NCI-H2107 (cell line): ENCODE data around the gene PCDHGB5.
"Not testable (repeated sequence)": the region's sequence is repeated elsewhere in the genome, so short reads cannot be mapped to it uniquely, and the experiment has no call there.

ENCODE experiments used
- DNase-seq: peaks from one replicate; lab custom pipeline; 2025; lab: John Stamatoyannopoulos, UW

The PCDHGB5 gene

DNA sequence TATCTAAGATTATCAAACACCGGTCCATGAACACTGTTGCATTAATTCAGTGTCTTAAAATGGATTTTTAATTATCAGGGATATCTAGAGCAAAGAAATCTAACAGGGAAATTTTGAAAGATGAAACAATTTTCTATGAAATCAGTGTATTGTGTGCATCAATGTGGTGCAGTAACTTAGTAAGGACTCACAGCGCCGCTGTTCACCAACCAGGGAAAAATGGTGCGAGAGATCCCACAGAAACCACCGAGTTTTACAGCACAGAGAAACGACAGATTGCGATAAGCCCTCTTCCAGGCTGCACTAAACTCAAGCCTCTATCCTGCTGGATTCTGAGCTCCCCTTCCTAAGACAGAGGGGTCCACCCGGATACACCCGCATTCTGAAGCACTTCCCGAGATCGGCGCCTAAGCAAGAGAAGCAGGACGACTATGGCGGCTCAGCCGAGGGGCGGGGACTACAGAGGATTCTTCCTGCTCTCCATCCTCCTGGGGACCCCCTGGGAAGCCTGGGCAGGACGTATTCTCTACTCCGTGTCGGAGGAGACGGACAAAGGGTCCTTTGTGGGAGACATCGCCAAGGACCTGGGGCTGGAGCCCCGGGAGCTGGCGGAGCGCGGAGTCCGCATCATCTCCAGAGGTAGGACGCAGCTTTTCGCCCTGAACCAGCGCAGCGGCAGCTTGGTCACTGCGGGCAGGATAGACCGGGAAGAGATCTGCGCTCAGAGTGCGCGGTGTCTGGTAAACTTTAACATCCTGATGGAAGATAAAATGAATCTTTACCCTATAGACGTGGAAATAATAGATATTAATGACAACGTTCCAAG, 15.1 kb upstream of the PCDHGB5 start, which contains the start of gene PCDHGA7:
TSS of gene PCDHGA7 (plus strand) at position 274 of the 826 bp plus-strand sequence. CDS start at position 432, 158 bp downstream.
- no peak for DNase-seq

DNA sequence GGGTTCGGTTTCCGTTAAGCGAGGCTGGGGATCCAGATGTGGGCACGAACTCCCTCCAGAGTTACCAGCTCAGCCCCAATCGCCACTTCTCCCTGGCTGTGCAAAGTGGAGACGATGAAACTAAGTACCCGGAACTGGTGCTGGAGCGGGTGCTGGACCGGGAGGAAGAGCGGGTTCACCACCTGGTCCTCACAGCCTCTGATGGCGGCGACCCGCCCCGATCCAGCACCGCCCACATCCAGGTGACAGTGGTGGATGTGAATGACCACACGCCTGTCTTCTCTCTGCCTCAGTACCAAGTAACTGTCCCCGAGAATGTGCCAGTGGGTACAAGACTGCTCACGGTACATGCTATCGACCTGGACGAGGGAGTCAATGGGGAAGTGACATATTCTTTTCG, 14.4 kb upstream of the PCDHGB5 start:
- no peak for DNase-seq

DNA sequence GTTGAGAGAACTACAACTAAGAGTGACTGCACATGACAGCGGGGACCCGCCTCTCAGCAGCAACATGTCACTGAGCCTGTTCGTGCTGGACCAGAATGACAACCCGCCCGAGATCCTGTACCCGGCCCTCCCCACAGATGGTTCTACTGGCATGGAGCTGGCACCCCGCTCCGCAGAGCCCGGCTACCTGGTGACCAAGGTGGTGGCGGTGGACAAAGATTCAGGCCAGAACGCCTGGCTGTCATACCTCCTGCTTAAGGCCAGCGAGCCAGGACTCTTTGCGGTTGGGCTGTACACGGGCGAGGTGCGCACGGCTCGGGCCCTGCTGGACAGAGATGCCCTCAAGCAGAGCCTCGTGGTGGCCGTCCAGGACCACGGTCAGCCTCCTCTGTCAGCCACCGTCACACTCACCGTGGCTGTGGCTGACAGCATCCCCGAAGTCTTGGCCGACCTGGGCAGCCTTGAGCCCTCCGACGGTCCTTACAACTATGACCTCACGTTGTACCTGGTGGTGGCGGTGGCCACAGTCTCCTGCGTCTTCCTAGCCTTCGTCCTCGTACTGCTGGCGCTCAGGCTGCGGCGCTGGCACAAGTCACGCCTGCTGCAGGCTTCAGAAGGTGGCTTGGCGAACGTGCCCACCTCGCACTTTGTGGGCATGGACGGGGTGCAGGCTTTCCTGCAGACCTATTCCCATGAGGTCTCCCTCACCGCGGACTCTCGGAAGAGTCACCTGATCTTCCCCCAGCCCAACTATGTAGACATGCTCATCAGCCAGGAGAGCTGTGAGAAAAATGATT, 13.1 kb upstream of the PCDHGB5 start:
- DNase-seq: no peak

DNA sequence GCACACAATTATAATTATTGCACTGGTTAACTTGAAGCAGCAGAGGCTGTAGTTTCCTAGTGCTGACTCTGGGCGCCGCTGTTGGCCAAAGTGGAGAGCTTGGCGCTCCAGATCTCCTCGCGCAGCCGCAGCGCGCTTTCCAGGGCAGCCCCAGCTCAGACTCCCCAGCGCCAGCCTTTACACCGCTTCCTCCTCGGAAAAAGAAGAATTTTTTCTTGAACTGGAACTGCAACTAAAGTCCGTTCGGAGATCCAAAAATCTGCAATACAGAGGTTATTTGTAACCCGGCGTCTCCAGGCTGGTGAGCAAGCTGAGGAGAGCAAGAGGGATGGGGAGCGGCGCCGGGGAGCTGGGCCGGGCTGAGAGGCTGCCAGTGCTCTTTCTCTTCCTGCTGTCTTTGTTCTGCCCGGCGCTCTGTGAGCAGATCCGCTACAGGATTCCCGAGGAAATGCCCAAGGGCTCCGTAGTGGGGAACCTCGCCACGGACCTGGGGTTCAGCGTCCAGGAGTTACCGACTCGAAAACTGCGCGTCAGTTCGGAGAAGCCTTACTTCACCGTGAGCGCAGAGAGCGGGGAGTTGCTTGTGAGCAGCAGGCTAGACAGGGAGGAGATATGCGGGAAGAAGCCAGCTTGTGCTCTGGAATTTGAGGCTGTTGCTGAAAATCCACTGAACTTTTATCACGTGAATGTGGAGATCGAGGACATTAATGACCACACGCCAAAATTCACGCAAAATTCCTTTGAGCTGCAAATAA, 10.0 kb upstream of the PCDHGB5 start, which contains the start of gene PCDHGB4:
TSS of gene PCDHGB4 (plus strand) at position 142 of the 755 bp plus-strand sequence. CDS start at position 329, 187 bp downstream.
- DNase-seq: not testable (repeated sequence)

DNA sequence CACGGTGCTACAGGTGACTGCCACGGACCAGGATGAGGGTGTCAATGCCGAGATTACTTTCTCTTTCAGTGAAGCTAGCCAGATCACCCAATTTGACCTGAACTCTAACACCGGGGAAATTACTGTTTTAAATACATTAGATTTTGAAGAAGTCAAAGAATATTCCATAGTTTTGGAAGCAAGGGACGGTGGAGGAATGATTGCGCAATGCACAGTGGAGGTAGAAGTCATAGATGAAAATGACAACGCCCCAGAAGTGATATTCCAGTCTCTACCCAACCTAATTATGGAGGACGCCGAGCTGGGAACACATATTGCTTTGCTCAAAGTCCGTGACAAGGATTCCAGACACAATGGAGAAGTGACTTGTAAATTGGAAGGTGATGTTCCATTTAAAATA, 9.1 kb upstream of the PCDHGB5 start:
- DNase-seq: no peak

DNA sequence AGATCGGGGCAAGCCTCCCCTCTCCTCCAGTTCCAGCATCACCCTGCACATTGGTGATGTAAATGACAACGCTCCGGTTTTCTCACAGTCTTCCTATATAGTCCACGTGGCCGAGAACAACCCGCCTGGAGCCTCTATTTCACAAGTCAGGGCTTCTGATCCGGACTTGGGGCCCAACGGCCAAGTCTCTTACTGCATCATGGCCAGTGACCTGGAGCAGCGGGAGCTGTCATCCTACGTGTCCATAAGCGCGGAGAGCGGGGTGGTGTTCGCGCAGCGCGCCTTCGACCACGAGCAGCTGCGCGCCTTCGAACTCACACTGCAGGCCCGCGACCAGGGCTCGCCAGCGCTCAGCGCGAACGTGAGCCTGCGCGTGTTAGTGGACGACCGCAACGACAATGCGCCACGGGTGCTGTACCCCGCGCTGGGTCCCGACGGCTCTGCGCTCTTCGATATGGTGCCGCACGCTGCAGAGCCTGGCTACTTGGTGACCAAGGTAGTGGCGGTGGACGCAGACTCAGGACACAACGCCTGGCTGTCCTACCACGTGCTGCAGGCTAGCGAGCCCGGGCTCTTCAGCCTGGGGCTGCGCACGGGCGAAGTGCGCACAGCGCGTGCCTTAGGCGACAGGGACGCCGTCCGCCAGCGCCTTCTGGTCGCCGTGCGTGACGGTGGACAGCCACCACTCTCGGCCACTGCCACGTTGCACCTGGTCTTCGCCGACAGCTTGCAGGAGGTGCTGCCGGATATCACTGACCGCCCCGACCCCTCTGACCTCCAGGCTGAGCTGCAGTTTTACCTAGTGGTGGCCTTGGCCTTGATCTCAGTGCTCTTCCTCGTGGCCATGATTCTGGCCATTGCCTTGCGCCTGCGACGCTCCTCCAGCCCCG, 8.3 kb upstream of the PCDHGB5 start:
- no peak for DNase-seq

DNA sequence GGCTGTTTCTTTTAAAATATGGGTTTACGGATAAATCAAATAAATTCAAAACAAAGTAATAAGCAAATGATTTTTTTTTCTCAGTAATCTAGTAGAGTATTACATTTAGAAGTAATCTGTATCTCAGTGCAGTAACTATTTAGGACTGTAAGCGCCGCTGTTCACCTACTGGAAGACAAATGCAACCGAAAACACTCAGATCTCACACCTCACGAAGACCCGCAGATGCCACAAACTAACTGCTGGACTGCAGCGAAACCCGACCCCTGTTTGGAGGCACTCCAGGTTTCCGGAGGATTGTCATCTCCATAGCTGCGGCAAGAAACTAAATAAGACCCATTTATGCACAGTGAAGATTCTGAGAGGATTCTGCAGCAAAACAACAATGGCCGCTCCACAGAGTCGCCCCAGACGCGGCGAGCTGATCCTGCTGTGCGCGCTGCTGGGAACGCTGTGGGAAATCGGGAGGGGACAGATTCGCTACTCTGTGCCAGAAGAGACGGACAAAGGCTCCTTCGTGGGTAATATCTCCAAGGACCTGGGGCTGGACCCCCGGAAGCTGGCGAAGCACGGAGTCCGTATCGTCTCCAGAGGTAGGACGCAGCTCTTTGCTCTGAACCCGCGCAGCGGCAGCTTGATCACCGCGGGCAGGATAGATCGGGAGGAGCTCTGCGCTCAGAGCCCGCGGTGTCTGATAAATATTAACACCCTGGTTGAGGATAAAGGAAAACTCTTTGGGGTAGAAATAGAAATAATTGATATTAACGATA, 5.1 kb upstream of the PCDHGB5 start, which contains the start of gene PCDHGA8:
TSS of gene PCDHGA8 (plus strand) at position 205 of the 770 bp plus-strand sequence. CDS start at position 386, 181 bp downstream.
- DNase-seq: no peak

DNA sequence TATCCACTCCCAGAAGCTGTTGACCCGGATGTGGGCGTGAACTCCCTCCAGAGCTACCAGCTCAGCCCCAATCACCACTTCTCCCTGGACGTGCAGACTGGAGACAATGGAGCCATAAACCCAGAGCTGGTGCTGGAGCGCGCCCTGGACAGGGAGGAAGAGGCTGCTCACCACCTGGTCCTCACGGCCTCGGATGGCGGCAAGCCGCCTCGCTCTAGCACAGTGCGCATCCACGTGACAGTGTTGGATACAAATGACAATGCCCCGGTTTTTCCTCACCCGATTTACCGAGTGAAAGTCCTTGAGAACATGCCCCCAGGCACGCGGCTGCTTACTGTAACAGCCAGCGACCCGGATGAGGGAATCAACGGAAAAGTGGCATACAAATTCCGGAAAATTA, 4.5 kb upstream of the PCDHGB5 start:
- no peak for DNase-seq

DNA sequence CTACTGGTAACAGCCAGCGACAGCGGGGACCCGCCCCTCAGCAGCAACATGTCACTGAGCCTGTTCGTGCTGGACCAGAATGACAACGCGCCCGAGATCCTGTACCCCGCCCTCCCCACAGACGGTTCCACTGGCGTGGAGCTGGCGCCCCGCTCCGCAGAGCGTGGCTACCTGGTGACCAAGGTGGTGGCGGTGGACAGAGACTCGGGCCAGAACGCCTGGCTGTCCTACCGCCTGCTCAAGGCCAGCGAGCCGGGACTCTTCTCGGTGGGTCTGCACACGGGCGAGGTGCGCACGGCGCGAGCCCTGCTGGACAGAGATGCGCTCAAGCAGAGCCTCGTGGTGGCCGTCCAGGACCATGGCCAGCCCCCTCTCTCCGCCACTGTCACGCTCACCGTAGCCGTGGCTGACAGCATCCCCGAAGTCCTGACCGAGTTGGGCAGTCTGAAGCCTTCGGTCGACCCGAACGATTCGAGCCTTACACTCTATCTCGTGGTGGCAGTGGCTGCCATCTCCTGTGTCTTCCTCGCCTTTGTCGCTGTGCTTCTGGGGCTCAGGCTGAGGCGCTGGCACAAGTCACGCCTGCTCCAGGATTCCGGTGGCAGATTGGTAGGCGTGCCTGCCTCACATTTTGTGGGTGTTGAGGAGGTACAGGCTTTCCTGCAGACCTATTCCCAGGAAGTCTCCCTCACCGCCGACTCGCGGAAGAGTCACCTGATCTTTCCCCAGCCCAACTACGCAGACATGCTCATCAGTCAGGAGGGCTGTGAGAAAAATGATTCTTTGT, 3.2 kb upstream of the PCDHGB5 start:
- not testable (repeated sequence) for DNase-seq

DNA sequence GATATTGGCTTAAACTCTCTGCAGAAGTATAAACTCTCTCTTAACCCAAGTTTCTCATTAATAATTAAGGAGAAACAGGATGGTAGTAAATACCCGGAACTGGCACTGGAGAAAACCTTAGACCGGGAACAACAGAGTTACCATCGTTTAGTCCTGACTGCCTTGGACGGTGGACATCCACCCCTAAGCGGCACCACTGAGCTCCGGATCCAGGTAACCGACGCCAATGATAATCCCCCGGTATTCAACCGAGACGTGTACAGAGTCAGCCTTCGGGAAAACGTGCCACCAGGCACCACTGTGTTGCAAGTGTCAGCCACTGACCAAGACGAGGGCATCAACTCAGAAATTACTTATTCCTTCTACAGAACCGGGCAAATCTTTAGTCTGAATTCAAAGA, 861 bp downstream of the PCDHGB5 start:
- no peak for DNase-seq

DNA sequence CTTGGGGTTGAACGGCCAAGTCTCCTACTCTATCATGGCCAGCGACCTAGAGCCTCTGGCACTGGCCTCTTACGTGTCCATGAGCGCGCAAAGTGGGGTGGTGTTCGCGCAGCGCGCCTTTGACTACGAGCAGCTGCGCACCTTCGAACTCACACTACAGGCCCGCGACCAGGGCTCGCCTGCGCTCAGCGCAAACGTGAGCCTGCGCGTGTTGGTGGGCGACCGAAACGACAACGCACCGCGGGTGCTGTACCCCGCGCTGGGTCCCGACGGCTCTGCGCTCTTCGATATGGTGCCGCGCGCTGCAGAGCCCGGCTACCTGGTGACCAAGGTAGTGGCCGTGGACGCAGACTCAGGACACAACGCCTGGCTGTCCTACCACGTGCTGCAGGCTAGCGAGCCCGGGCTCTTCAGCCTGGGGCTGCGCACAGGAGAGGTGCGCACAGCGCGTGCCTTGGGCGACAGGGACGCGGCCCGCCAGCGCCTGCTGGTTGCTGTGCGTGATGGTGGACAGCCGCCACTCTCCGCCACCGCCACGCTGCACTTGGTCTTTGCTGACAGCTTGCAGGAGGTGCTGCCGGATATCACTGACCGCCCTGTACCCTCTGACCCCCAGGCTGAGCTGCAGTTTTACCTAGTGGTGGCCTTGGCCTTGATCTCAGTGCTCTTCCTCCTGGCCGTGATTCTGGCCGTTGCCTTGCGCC, 2.0 kb downstream of the PCDHGB5 start:
- DNase-seq: no peak

DNA sequence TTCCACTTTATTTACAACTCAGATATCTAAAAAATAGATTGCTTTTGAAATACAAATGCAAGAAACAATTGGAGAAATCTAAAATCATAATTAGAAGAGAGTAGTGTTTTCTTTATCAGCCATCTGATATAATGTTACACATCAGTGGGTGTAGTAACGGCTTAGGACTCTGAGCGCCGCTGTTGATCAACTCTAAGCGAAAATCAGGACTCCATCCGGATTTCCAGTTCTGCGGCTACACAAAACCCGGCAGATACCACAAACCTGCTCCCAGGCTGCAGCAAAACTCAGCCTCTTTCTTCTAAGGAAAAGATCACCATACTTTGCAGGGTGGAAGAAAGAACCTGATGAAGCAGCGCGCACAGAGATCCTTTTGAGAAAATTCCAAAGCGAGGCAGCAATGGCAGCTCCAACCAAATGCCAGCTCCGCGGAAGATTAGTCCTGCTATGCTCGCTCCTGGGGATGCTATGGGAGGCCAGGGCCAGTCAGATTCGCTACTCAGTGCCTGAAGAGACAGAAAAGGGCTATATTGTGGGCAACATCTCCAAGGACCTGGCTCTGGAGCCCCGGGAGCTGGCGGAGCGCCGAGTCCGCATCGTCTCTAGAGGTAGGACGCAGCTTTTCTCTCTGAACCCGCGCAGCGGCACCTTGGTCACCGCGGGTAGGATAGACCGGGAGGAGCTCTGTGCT, 5.0 kb downstream of the PCDHGB5 start, which contains the start of gene PCDHGA9:
TSS of gene PCDHGA9 (plus strand) at position 226 of the 691 bp plus-strand sequence. CDS start at position 401, 175 bp downstream.
- no peak for DNase-seq

DNA sequence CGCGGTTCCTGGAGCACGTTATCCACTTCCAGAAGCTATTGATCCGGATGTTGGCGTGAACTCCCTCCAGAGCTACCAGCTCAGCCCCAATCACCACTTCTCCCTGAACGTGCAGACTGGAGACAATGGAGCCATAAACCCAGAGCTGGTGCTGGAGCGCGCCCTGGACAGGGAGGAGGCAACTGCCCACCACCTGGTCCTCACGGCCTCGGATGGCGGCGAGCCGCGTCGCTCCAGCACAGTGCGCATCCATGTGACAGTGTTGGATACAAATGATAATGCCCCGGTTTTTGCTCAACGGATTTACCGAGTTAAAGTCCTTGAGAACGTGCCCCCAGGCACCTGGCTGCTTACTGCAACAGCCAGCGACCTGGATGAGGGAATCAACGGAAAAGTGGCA, 5.6 kb downstream of the PCDHGB5 start:
- no peak for DNase-seq

DNA sequence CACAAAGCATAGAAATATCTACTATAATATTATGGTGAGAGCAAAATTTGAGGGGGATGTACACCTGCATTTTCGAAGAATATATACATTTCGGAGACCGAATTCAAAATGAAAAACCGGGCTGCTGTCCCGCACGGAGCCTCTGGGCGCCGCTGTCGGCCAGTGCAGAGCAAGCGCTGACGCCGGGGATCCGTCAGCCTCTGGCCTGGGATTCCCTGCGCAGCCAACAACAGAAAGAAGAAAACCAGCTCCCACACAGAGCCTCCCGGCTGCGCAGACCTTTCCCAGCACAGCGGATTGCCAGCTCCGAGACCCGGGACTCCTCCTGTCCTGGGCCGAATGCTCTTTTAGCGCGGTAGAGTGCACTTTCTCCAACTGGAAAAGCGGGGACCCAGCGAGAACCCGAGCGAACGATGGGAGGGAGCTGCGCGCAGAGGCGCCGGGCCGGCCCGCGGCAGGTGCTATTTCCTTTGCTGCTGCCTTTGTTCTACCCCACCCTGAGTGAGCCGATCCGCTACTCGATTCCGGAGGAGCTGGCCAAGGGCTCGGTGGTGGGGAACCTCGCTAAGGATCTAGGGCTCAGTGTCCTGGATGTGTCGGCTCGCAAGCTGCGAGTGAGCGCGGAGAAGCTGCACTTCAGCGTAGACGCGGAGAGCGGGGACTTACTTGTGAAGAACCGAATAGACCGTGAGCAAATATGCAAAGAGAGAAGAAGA, 10.2 kb downstream of the PCDHGB5 start, which contains the start of gene PCDHGB6:
TSS of gene PCDHGB6 (plus strand) at position 232 of the 716 bp plus-strand sequence. CDS start at position 414, 182 bp downstream.
- not testable (repeated sequence) for DNase-seq

DNA sequence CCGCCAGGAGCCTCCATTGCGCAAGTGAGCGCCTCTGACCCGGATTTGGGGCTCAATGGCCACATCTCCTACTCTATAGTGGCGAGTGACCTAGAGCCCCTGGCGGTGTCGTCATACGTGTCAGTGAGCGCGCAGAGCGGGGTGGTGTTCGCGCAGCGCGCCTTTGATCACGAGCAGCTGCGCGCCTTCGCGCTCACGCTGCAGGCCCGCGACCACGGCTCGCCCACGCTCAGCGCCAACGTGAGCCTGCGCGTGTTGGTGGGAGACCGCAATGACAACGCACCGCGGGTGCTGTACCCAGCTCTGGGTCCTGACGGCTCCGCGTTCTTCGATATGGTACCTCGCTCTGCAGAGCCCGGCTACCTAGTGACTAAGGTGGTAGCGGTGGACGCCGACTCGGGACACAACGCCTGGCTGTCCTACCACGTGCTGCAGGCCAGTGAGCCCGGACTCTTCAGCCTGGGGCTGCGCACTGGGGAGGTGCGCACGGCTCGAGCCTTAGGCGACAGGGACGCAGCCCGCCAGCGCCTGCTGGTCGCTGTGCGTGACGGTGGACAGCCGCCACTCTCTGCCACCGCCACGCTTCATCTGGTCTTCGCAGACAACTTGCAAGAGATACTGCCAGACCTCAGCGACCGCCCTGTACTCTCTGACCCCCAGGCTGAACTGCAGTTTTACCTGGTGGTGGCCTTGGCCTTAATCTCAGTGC, 12.0 kb downstream of the PCDHGB5 start:
- no peak for DNase-seq

DNA sequence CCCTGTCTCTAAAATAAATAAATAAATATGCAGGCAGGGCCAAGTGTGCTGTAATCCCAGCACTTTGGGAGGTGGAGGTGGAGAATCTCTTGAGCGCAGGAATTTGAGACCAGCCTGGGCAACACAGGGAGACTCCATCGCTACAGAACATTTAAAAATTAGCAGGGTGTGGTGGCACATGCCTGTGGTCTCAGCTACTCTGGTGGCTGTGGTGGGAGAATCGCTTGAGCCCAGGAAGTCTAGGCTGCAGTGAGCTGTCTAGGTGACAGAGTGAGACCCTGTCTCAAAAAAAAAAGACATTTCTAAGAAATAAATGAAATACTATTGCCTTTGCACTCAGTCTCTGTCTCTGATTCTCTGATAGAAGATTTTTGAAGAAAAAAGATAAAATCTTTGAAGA, 13.8 kb downstream of the PCDHGB5 start:
- no peak for DNase-seq
